Middle frontal gyrus (tissue), 1 donor: ENCODE data around the gene KRTAP10-10.
"Not testable (repeated sequence)": the region's sequence is repeated elsewhere in the genome, so short reads cannot be mapped to it uniquely, and the experiment has no call there.

Experiments
- DNase-seq: peaks from one replicate; pipeline ENCODE4 v3.0.0-alpha.2; 2015; ENCODE audit warnings: low spot score; ENCODE audit errors: extremely low spot score

Gene KRTAP10-10

DNA sequence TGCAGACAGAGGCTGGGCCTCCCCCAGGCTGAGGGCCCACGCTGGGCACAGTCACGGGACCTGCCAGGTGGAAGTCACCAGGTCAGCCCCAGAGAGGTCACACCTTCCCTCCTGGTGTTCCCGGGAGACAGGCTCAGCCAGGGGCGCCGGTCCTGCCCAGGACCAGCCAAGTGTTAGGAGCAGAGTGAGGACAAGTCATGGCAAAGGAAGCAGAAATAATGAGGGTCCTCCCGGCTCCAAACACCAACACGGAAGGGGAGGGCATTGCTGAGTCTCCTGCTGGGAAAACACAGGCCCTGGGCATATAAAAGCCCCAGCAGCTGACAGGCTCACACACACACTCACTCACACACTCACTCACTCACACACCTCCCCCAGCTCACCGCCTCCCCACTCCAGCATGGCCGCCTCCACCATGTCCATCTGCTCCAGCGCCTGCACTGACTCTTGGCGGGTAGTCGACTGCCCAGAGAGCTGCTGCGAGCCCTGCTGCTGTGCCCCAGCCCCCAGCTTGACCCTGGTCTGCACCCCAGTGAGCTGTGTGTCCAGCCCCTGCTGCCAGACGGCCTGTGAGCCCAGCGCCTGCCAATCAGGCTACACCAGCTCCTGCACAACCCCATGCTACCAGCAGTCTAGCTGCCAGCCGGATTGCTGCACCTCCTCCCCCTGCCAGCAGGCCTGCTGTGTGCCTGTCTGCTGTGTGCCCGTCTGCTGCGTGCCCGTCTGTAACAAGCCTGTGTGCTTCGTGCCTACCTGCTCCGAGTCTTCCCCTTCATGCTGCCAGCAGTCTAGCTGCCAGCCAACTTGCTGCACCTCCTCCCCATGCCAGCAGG lies at the start of gene KRTAP10-10:
TSS of gene KRTAP10-10 (plus strand) at position 339 of the 833 bp plus-strand sequence. CDS start at position 401, 62 bp downstream.
- no peak for DNase-seq

- no peak for DNase-seq
Observed at GRCh38 chr21:44589094-44589493, 48.1 kb upstream of the KRTAP10-10 start.

GRCh38 chr21:44589586-44590305 lies 47.4 kb upstream of the KRTAP10-10 start:
- DNase-seq: no peak

- no peak for DNase-seq
Observed at GRCh38 chr21:44590311-44590721, 46.8 kb upstream of the KRTAP10-10 start.

DNA sequence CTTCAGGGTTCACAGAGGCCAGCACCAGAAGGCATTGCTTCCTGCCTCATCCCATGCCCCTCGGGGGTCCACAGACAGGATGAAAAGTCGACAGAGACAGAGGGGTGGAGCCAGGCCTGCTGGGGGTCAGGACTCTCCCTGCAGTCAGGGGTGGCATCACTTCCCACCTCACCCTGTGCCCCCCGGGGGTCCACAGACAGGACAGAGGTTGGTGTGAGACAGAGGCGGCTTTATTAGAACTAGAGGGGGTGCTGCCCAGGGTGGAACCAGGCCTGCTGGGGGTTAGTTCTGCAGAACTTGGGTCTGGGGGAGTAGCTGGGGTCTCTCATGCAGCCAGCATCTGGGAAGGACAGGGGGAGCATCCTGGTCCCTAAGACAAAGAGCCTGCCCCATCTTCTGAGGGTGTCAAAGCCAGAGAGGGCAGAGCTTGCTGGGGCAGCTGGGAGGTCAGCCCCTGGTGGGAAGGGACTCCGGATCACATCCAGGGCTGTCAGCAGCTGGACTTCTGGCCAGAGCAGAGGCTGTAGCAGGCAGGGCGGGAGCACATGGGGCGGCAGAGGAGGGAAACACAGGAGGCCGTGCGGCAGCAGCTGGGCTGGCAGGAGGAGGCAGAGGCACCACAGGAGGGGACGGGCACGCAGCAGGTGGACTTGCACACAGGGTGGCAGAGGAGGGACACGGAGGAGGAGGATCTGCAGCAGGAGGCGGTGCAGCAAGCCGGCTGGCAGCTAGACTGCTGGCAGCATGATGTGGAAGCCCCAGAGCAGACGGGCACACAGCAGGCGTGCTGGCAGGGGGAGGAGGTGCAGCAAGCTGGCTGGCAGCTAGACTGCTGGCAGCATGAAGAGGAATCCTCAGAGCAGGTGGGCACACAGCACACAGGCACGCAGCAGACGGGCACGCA lies 46.0 kb upstream of the KRTAP10-10 start:
- DNase-seq: not testable (repeated sequence)

GRCh38 chr21:44591801-44592130 lies 45.4 kb upstream of the KRTAP10-10 start:
- not testable (repeated sequence) for DNase-seq

- DNase-seq: no peak
Observed at GRCh38 chr21:44592446-44593311, 44.5 kb upstream of the KRTAP10-10 start, which contains the start of gene KRTAP10-6. TSS of gene KRTAP10-6 (minus strand) at chr21:44592505. CDS start at chr21:44592484, 21 bp downstream.

DNA sequence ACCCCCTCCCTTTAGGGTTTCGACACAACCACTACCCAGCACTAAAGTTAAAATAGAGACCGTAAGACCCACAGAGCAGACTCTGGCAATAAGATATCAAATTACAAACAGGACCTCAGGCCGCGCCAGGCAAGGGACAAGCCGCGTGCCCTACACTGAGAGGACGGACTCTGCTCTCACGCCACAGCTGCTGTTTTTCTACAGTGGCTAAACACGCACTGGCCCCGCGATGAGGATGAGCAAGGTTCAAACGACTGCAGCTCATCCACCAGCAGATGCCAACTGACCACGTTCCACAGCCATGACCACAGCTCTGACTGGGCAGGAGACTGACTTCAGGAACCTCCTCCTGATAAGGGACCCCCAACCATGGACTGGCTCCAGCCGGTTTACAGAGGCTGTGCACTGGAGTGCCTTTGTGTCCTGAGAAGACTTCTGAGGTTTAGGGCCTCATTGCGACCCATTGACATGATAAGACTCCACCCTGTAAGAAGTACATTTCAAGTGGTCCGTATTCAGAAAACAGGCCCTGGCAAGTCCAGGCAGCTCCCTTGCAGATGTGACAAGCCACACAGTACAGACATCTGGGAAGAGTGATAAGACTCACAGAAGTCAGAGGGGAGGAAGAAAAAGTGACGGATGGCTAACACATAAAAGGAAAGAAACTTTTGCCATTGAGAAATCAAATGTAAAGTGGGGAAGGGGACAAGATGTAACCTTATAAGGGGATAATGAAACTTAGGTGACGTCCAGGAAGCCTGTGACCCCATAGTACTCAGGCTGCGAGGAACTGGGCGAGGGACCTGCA lies 43.4 kb upstream of the KRTAP10-10 start:
- no peak for DNase-seq

DNA sequence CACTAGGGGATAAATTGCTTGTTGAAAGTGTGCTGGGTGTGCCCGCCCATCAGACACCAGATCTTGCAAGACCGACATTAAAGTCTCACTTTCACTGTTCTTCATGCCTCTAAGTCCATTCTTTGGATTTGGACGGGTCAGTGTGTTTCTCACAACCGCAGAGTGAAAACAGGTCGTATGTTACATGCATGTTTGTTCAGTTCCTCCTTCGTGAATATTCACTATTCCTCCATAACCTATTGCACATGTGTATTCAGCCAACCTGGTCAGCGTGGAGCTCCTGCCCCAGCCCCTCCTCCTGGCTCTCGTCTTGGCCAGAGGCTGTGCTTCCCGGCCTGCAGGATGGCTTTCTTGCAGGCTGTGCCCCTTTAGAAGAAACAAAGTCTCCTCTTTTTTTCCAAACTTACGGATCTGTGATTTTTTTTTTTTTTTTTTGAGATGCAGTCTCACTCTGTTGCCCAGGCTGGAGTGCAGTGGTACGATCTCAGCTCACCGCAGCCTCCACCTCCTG lies 42.7 kb upstream of the KRTAP10-10 start:
- no peak for DNase-seq

- no peak for DNase-seq
Observed at GRCh38 chr21:44595524-44595923, 41.6 kb upstream of the KRTAP10-10 start.

- no peak for DNase-seq
Observed at GRCh38 chr21:44596068-44596725, 41.0 kb upstream of the KRTAP10-10 start.

- no peak for DNase-seq
Observed at GRCh38 chr21:44598061-44598460, 39.1 kb upstream of the KRTAP10-10 start.

DNA sequence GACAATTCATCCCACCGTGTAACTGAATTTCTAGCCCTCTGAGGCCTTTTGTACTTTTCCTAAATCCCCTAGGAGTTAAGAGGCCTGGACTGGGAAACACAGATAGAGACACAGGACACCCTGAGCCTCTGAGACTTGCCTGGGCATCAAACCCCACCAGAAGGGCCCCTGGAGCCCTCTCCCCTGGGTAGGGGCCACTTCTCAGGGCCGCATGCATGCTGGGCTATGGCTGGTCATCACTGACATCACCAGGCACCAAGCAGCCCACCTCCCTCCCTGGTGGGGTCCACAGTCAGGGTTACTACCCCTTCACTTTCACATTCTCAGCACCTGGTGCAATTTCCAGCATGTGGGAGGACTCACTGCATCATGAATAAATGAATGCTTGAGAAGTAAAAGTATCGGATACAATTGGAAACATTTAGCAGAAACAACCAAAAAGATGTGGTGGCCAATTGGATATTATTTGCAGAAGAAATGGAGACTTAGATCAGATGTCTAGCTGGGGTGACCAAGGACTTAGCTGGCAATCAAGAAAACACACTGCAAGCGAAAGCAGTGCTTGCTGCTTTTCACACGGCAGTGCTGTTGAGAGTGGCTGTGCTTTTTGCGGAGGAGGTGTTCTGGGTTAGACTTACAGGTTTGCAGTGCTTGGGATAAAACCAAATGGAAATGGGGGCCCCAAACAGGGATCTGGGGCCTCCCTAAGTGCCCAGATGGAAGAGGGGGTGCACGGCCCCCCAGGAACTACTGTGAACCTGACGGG lies 37.7 kb upstream of the KRTAP10-10 start:
- DNase-seq: no peak

DNA sequence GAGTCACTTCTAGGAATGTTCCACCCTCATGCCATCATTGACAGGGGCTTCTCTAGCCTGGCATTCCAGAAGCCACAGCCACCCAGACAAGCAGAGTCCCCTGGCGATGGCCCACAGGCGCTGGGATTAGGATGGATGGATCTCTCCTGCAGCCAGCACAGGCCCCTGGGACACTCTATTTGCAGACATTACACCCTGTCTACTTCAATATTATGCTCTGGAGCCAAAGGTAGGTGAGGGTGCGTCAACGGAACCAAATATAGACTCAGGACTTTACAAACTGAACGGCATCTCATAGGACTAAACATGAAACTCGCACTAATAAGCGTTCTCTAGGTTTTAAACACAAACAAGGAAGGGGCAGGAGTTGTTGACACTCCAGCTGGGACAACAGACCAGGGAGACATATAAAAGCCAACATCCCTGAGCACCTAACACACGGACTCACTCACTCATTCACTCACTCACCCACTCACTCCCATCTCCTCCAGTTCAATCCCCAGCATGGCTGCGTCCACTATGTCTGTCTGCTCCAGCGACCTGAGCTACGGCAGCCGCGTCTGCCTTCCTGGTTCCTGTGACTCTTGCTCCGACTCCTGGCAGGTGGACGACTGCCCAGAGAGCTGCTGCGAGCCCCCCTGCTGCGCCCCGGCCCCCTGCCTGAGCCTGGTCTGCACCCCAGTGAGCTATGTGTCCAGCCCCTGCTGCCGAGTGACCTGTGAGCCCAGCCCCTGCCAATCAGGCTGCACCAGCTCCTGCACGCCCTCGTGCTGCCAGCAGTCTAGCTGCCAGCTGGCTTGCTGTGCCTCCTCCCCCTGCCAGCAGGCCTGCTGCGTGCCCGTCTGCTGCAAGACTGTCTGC lies 36.8 kb upstream of the KRTAP10-10 start, which contains the start of gene KRTAP10-7:
TSS of gene KRTAP10-7 (plus strand) at position 480 of the 861 bp plus-strand sequence. CDS start at position 505, 25 bp downstream.
- not testable (repeated sequence) for DNase-seq

DNA sequence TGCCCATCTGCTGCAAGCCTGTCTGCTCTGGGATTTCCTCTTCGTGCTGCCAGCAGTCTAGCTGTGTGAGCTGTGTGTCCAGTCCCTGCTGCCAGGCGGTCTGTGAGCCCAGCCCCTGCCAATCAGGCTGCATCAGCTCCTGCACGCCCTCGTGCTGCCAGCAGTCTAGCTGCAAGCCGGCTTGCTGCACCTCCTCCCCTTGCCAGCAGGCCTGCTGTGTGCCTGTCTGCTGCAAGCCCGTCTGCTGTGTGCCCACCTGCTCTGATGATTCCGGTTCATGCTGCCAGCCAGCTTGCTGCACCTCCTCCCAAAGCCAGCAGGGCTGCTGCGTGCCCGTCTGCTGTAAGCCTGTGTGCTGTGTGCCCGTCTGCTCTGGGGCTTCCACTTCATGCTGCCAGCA lies 36.1 kb upstream of the KRTAP10-10 start:
- DNase-seq: not testable (repeated sequence)

GRCh38 chr21:44601596-44602462 lies 35.3 kb upstream of the KRTAP10-10 start:
- no peak for DNase-seq
